Neural progenitor cell (in vitro differentiated cells): ENCODE measurements around the gene ZNF276. TPM values are rescaled to one million over a fixed set of nuclear protein-coding genes. Genes with fewer than 3 reads are reported as not detected.
"Not testable (repeated sequence)": the region's sequence is repeated elsewhere in the genome, so short reads cannot be mapped to it uniquely, and the experiment has no call there.

ENCODE experiments used
- DNase-seq: peaks from one replicate; pipeline ENCODE4 v3.0.0-alpha.2; 2016; ENCODE audit warnings: low spot score
- H2AFZ ChIP-seq: fragments of 200-600 bp; sonication (generic); replicated peaks from 2 replicates; pipeline ENCODE4 v1.6.1; 2016; ENCODE audit warnings: antibody characterized with exemption
- H3F3A ChIP-seq: fragments of 200-600 bp; sonication (generic); 2 replicates; pipeline ENCODE4 v1.6.1; 2016; ENCODE audit warnings: antibody characterized with exemption, low read depth
- H3K27ac ChIP-seq: fragments of 200-600 bp; sonication (generic); 2 replicates; pipeline ENCODE4 v1.5.1; 2016; ENCODE audit warnings: mild to moderate bottlenecking
- H3K27me3 ChIP-seq: fragments of 200-600 bp; sonication (generic); 2 replicates; pipeline ENCODE4 v1.6.1; 2016; ENCODE audit warnings: mild to moderate bottlenecking, moderate library complexity
- H3K36me3 ChIP-seq: fragments of 200-600 bp; sonication (generic); 2 replicates; pipeline ENCODE4 v1.5.1; 2016
- H3K4me1 ChIP-seq: fragments of 200-600 bp; sonication (generic); 2 replicates; pipeline ENCODE4 v1.6.1; 2016; ENCODE audit warnings: mixed run types
- H3K4me2 ChIP-seq: fragments of 200-600 bp; sonication (generic); 2 replicates; pipeline ENCODE4 v1.6.1; 2016
- H3K4me3 ChIP-seq: fragments of 200-600 bp; sonication (generic); 2 replicates; pipeline ENCODE4 v1.5.1; 2016
- H3K79me2 ChIP-seq: fragments of 200-600 bp; sonication (generic); 2 replicates; pipeline ENCODE4 v1.6.1; 2016; ENCODE audit warnings: low read depth
- H3K9ac ChIP-seq: fragments of 200-600 bp; sonication (generic); 2 replicates; pipeline ENCODE4 v1.6.1; 2016
- H3K9me3 ChIP-seq: fragments of 200-600 bp; sonication (generic); 2 replicates; pipeline ENCODE4 v1.5.1; 2016; ENCODE audit warnings: low read depth
- H4K20me1 ChIP-seq: fragments of 200-600 bp; sonication (generic); 2 replicates; pipeline ENCODE4 v1.6.1; 2016; ENCODE audit warnings: low read depth
- H3K27ac Mint-ChIP-seq: 3 replicates; pipeline ENCODE4 v1.8.0; 2021; ENCODE audit warnings: mixed read lengths
- H3K27me3 Mint-ChIP-seq: 2 replicates; pipeline ENCODE4 v1.8.0; 2022; ENCODE audit warnings: low read depth, mild to moderate bottlenecking, inconsistent platforms, moderate library complexity, mixed read lengths; ENCODE audit not compliant: insufficient read depth
- H3K36me3 Mint-ChIP-seq: 3 replicates; pipeline ENCODE4 v1.8.0; 2021; ENCODE audit warnings: mixed read lengths
- H3K4me1 Mint-ChIP-seq: 3 replicates; pipeline ENCODE4 v1.8.0; 2021; ENCODE audit warnings: mixed read lengths
- H3K4me3 Mint-ChIP-seq: 3 replicates; pipeline ENCODE4 v1.8.0; 2021; ENCODE audit warnings: mild to moderate bottlenecking, moderate library complexity, mixed read lengths
- H3K9me3 Mint-ChIP-seq: 3 replicates; pipeline ENCODE4 v1.8.0; 2020; ENCODE audit warnings: mixed read lengths
- EZH2 ChIP-seq: fragments of 200-600 bp; sonication (generic); IDR thresholded peaks from 2 replicates; pipeline ENCODE4 v1.6.1; 2017; ENCODE audit warnings: antibody characterized with exemption, mild to moderate bottlenecking, moderate library complexity
- EZH2phosphoT487 ChIP-seq: fragments of 200-600 bp; sonication (generic); IDR thresholded peaks from 2 replicates; pipeline ENCODE4 v1.6.1; 2017; ENCODE audit warnings: antibody characterized with exemption
- total RNA-seq: library from RNA; depleted of rRNA; stranded (reverse); fragments of >200 nt; gene quantifications from 2 replicates; pipeline ENCODE4 v1.2.3, GENCODE V29; 2015; ENCODE audit warnings: low replicate concordance
- TF ChIP-seq, protein P1 (sequence below): fragments of 200-600 bp; sonication (generic); IDR thresholded peaks from 2 replicates; pipeline ENCODE4 v1.5.1; 2017; ENCODE audit warnings: antibody characterized with exemption, mild to moderate bottlenecking

ZNF276 gene, protein sequence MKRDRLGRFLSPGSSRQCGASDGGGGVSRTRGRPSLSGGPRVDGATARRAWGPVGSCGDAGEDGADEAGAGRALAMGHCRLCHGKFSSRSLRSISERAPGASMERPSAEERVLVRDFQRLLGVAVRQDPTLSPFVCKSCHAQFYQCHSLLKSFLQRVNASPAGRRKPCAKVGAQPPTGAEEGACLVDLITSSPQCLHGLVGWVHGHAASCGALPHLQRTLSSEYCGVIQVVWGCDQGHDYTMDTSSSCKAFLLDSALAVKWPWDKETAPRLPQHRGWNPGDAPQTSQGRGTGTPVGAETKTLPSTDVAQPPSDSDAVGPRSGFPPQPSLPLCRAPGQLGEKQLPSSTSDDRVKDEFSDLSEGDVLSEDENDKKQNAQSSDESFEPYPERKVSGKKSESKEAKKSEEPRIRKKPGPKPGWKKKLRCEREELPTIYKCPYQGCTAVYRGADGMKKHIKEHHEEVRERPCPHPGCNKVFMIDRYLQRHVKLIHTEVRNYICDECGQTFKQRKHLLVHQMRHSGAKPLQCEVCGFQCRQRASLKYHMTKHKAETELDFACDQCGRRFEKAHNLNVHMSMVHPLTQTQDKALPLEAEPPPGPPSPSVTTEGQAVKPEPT
- total RNA-seq: 8.4 and 21.7 TPM in 2 replicates

DNA sequence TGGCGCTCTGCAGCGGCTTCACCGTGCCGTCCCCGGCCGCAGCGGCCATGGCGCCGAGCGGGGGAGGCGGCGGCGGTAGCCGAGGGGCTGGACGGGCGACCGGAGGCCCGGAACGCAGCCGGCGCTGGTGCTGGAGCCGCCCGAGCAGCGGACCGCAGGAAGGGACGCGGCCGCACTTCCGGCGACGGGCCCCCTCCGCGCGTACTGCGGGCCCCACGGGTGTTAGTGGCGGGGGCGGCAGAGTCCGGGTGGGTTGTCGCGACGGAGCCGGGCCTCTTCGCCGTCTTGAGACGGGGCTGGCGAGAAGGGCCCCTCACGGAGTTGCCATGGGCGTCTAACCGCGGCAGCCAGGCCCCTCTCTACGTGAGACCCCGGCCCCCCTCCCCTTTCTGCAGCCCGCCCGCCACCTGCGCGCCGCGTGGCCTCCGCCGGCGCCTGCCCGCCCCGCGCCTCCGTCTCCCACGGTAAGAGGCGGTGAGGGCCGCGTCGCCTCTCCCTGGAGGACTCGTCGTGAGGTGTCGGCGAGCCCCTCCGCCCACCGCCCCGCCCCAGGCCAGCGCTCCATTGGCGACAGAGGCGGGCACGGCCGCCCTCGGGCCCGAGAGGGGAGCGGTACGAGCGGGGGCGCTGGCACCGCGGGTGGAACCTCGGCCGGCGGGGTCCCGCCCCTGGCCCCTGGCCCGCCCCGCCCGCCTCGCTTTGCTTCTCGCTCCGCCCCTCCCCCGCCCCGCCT is at the start of gene ZNF276, which contains the start of gene VPS9D1:
Gene ZNF276 (plus strand): TSS at position 725 of the 733 bp plus-strand sequence. CDS start 104 bp downstream, outside the sequence.
Gene VPS9D1 (minus strand): TSS at position 86 of the 733 bp plus-strand sequence. CDS start 37 bp downstream, at position 49.
- H3K4me1 ChIP-seq: peaks cover 9% of the 10 kb centered on the region
- H3K36me3 Mint-ChIP-seq: peaks cover 11% of the 10 kb centered on the region
- H3F3A ChIP-seq: peaks cover 29% of the 10 kb centered on the region
- peaks cover 25% of the 10 kb centered on the region for H3K4me1 Mint-ChIP-seq
- peak; percentile 94 for DNase-seq
- peaks cover 44% of the 10 kb centered on the region for H3K27me3 ChIP-seq
- no peaks in the 10 kb centered on the region for H3K36me3 ChIP-seq
- H3K79me2 ChIP-seq: no peaks in the 10 kb centered on the region
- H3K9me3 Mint-ChIP-seq: no peaks in the 10 kb centered on the region
- peak within 1 kb of the TSS; percentile 100 for H3K4me2 ChIP-seq
- peak within 1 kb of the TSS; percentile 93 for H2AFZ ChIP-seq
- H3K27me3 Mint-ChIP-seq: peaks cover 18% of the 10 kb centered on the region
- H3K4me3 ChIP-seq: peak within 1 kb of the TSS; percentile 97
- H4K20me1 ChIP-seq: peaks cover 31% of the 10 kb centered on the region
- H3K9me3 ChIP-seq: no peaks in the 10 kb centered on the region
- H3K9ac ChIP-seq: peak within 1 kb of the TSS; percentile 36
- H3K27ac Mint-ChIP-seq: peak within 1 kb of the TSS; percentile 46
- H3K4me3 Mint-ChIP-seq: peak within 1 kb of the TSS; percentile 91
- H3K27ac ChIP-seq: peak within 1 kb of the TSS; percentile 51
- TF ChIP-seq, protein P1, sequence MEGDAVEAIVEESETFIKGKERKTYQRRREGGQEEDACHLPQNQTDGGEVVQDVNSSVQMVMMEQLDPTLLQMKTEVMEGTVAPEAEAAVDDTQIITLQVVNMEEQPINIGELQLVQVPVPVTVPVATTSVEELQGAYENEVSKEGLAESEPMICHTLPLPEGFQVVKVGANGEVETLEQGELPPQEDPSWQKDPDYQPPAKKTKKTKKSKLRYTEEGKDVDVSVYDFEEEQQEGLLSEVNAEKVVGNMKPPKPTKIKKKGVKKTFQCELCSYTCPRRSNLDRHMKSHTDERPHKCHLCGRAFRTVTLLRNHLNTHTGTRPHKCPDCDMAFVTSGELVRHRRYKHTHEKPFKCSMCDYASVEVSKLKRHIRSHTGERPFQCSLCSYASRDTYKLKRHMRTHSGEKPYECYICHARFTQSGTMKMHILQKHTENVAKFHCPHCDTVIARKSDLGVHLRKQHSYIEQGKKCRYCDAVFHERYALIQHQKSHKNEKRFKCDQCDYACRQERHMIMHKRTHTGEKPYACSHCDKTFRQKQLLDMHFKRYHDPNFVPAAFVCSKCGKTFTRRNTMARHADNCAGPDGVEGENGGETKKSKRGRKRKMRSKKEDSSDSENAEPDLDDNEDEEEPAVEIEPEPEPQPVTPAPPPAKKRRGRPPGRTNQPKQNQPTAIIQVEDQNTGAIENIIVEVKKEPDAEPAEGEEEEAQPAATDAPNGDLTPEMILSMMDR: no peak
- TF ChIP-seq EZH2 (peak; percentile 64), EZH2phosphoT487 (no peak)

DNA sequence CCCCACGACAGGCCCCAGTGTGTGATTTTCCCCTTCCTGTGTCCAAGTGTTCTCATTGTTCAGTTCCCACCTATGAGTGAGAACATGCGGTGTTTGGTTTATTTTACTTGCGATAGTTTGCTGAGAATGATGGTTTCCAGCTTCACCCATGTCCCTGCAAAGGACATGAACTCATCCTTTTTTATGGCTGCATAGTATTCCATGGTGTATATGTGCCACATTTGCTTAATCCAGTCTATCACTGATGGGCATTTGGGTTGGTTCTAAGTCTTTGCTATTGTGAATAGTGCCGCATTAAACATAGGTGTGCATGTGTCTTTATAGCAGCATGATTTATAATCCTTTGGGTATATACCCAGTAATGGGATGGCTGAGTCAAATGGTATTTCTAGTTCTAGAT is 49.8 kb upstream of the ZNF276 start:
- not testable (repeated sequence) for H3K27ac ChIP-seq, H3K9me3 ChIP-seq, H3K4me3 Mint-ChIP-seq, H4K20me1 ChIP-seq, H3K4me3 ChIP-seq, H3K4me1 ChIP-seq, DNase-seq, H2AFZ ChIP-seq, H3K36me3 ChIP-seq, H3K9ac ChIP-seq, H3K4me2 ChIP-seq, H3F3A ChIP-seq, H3K4me1 Mint-ChIP-seq, H3K79me2 ChIP-seq, H3K27me3 ChIP-seq, H3K27ac Mint-ChIP-seq, H3K27me3 Mint-ChIP-seq
- Mint-ChIP-seq H3K9me3 (peaks cover 15% of the 10 kb centered on the region), H3K36me3 (peaks cover 30% of the 10 kb centered on the region)

DNA sequence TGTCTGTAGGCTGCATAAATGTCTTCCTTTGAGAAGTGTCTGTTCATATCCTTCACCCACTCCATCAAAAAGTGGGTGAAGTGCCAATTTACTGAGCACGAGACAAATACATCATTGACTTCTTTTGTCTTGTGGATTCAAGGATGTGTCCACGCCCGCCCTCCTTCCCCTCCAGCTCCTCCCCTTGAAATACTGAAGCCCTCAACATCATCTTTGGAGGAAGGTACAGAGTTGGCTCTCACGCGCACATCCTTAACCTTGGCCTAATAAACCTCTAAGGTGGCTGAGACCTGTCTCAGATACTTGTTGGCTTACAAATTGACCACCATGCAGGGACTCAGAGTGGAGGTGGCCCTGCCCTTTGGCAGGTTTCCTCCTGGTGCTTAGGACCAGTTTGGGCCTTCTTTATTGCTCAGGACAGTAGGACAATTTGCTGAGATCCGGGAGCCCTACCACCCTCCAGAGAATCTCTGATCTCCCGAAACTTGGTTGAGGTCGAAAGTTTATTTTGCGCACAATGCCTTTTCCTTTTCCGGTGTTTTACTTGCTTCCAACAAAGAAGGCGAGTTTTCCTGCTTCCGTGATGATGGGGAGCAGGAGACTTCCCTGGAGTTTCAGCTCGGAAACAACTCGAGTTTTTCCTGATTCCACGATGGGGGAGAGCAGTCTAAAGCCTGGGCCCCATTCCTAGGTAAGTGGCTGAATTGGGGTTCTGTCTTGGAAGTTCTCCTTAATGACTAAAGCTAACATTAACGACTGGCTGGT is 49.0 kb upstream of the ZNF276 start:
- no peaks in the 10 kb centered on the region for H3K4me1 ChIP-seq
- H3K27me3 Mint-ChIP-seq: no peaks in the 10 kb centered on the region
- peaks cover 14% of the 10 kb centered on the region for H3K9me3 Mint-ChIP-seq
- no peaks in the 10 kb centered on the region for H3K27me3 ChIP-seq
- no peaks in the 10 kb centered on the region for H3K79me2 ChIP-seq
- H3K36me3 ChIP-seq: peaks cover 5% of the 10 kb centered on the region
- no peak overlapping the region for H3K9ac ChIP-seq
- H3K4me2 ChIP-seq: no peak overlapping the region
- H3K4me3 Mint-ChIP-seq: no peak overlapping the region
- H3K4me3 ChIP-seq: no peak overlapping the region
- H3K27ac Mint-ChIP-seq: no peak overlapping the region
- H3F3A ChIP-seq: no peaks in the 10 kb centered on the region
- H4K20me1 ChIP-seq: no peaks in the 10 kb centered on the region
- no peak for DNase-seq
- TF ChIP-seq, protein P1: no peak
- TF ChIP-seq EZH2 (no peak), EZH2phosphoT487 (no peak)
- H3K27ac ChIP-seq: no peak overlapping the region
- H3K36me3 Mint-ChIP-seq: peaks cover 32% of the 10 kb centered on the region
- no peak overlapping the region for H2AFZ ChIP-seq
- peaks cover 7% of the 10 kb centered on the region for H3K9me3 ChIP-seq
- no peaks in the 10 kb centered on the region for H3K4me1 Mint-ChIP-seq
